ENCODE data around the gene TPGS1. TPM values are rescaled to one million over a fixed set of nuclear protein-coding genes. Genes with fewer than 3 reads are reported as not detected.

The TPGS1 gene
- total RNA-seq, 2 donors from 2014 or later = 34.5 to 62.0 TPM

DNA sequence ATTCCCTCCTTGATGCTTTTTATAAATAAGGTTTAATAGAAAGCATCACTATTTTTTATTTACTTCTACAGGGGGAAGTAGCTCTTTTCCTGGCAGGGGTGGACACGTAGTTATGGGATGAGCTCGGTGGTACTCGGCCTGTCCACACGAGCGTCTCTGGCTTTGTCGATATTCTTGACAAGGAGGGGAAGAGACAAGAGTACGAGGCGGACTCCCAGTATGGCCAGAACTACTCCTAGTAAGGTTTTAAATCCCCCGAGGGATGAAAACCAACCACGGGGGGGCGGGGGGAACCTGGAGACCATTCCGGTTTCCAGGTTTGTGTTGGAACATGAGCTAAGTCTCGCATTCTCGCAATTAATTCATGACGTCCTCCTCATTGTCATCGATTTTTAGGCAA, 59.5 kb downstream of the TPGS1 start:
- H3K4me1 ChIP-seq = peaks cover 8% of the 10 kb centered on the region

DNA sequence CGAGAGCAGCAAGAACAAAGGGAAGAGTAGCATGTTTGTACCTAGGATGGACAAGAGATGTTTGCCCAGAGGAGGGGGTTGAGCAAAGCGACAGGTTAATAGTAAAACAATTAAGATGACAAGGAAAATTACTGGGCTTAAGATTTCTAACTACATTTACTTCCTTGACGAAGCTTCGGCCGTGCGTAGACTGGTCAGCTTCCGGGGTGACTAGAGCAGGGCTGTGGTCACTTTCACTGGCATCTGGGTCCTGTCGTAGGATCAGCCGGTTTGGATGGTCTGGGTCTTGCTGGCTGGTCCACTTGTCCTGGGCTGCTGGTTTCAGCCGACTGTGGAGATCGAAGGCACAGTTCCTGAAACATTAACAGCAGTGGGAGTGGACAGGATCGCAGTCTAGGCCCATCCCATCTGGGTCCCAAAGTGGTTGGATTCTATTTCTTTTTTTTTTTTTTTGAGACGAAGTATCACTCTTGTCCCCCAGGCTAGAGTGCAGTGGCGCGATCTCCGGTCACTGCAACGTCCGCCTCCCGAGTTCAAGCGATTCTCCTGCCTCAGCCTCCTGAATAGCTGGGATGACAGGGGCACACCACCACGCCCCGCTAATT, 60.1 kb downstream of the TPGS1 start:
- Histone ChIP-seq H3K27ac (no peak overlapping the region), H3K36me3 (replicated peaks in 1 of 2; ENCODE audit: insufficient read depth in 1 of 2, low read depth in 2 of 2) (no peaks in the 10 kb centered on the region), H3K4me3 (no peak overlapping the region), H3K27me3 (no peaks in the 10 kb centered on the region), H3K9me3 (no peaks in the 10 kb centered on the region), H3K4me1 (peaks cover 8% of the 10 kb centered on the region)
- intact Hi-C loops (cut with DNase I) = no loop called here
- no peak for ATAC-seq
- TF ChIP-seq POLR2A (IDR thresholded peaks at IDR 0.05) = no peak
- TF ChIP-seq, protein P1, sequence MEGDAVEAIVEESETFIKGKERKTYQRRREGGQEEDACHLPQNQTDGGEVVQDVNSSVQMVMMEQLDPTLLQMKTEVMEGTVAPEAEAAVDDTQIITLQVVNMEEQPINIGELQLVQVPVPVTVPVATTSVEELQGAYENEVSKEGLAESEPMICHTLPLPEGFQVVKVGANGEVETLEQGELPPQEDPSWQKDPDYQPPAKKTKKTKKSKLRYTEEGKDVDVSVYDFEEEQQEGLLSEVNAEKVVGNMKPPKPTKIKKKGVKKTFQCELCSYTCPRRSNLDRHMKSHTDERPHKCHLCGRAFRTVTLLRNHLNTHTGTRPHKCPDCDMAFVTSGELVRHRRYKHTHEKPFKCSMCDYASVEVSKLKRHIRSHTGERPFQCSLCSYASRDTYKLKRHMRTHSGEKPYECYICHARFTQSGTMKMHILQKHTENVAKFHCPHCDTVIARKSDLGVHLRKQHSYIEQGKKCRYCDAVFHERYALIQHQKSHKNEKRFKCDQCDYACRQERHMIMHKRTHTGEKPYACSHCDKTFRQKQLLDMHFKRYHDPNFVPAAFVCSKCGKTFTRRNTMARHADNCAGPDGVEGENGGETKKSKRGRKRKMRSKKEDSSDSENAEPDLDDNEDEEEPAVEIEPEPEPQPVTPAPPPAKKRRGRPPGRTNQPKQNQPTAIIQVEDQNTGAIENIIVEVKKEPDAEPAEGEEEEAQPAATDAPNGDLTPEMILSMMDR (IDR thresholded peaks at IDR 0.05) = no peak
- no peak for DNase-seq
- WGBS, 2 donors = 86 to 90% methylated on average over 14 to 22 of the region's 22 CpGs

More for the DNA sequence above, 59.5 kb downstream of the TPGS1 start:
- Histone ChIP-seq H3K9me3 (no peaks in the 10 kb centered on the region), H3K36me3 (replicated peaks in 1 of 2; ENCODE audit: insufficient read depth in 1 of 2, low read depth in 2 of 2) (no peaks in the 10 kb centered on the region), H3K4me3 (no peak overlapping the region), H3K27me3 (no peaks in the 10 kb centered on the region), H3K27ac (peak overlapping the region in 1 of 4 donors; percentile 37)
- WGBS, 2 donors = 77 to 79% methylated on average over 16 of the region's 16 CpGs
- DNase-seq (no peak), ATAC-seq (no peak)
- intact Hi-C loops (cut with DNase I) = no loop called here
- TF ChIP-seq, protein P1 (IDR thresholded peaks at IDR 0.05) = no peak
- no peak for TF ChIP-seq POLR2A (IDR thresholded peaks at IDR 0.05)

Other genes starting within 250 kb of the TPGS1 start
- gene PLPP2, start 216.1 kb upstream of the TPGS1 start, total RNA-seq = 10 to 100 TPM; 66.4 to 75.8 TPM
- 1 to 10 TPM; 3.1 to 9.6 TPM for gene MIER2, start 162.7 kb upstream of the TPGS1 start, total RNA-seq
- gene C2CD4C, start 98.3 kb upstream of the TPGS1 start, total RNA-seq = 1 to 10 TPM in 1 of 2 donors, under 1 TPM in 1; 0.33 to 1.8 TPM
- gene SHC2, start 46.5 kb upstream of the TPGS1 start, total RNA-seq = 100 to 1,000 TPM; 119 to 137 TPM
- 1 to 10 TPM in 1 of 2 donors, not detected in 1; 3.6 TPM for gene MADCAM1, start 11.0 kb upstream of the TPGS1 start, total RNA-seq
- gene CDC34, start 24.3 kb downstream of the TPGS1 start, total RNA-seq = 100 to 1,000 TPM in 1 of 2 donors, 10 to 100 TPM in 1; 77.0 to 101 TPM
- 1 to 10 TPM in 1 of 2 donors, not detected in 1; 5.3 TPM for gene GZMM, start 36.6 kb downstream of the TPGS1 start, total RNA-seq
- 100 to 1,000 TPM; 176 to 264 TPM for gene BSG, start 65.1 kb downstream of the TPGS1 start, total RNA-seq
- under 1 TPM in 1 of 2 donors, not detected in 1; 0.26 TPM for gene HCN2, start 82.4 kb downstream of the TPGS1 start, total RNA-seq
- 10 to 100 TPM; 25.4 to 46.1 TPM for gene POLRMT, start 126.0 kb downstream of the TPGS1 start, total RNA-seq
- gene FGF22, start 132.4 kb downstream of the TPGS1 start, total RNA-seq = not detected
- gene RNF126, start 155.7 kb downstream of the TPGS1 start, total RNA-seq = 10 to 100 TPM; 23.3 to 45.8 TPM
- 100 to 1,000 TPM in 1 of 2 donors, 10 to 100 TPM in 1; 72.4 to 236 TPM for gene FSTL3, start 168.9 kb downstream of the TPGS1 start, total RNA-seq
- gene PRSS57, start 188.0 kb downstream of the TPGS1 start, total RNA-seq = not detected
- 10 to 100 TPM; 14.8 to 32.6 TPM for gene PALM, start 201.4 kb downstream of the TPGS1 start, total RNA-seq
- 1 to 10 TPM in 1 of 2 donors, under 1 TPM in 1; 0.99 to 3.4 TPM for gene MISP, start 243.6 kb downstream of the TPGS1 start, total RNA-seq

All from body of pancreas (tissue), 4 donors.